ENCODE results near the gene SLC39A11.
"Not testable (repeated sequence)": the region's sequence is repeated elsewhere in the genome, so short reads cannot be mapped to it uniquely, and the experiment has no call there.

The SLC39A11 gene

GRCh38 chr17:72999474-72999873 is 93.0 kb downstream of the SLC39A11 start:
- not testable (repeated sequence) for DNase-seq

GRCh38 chr17:72998343-72998742 is 94.1 kb downstream of the SLC39A11 start:
- no peak for DNase-seq

GRCh38 chr17:72997559-72997958 is 94.9 kb downstream of the SLC39A11 start:
- no peak for DNase-seq

GRCh38 chr17:72996791-72997190 is 95.7 kb downstream of the SLC39A11 start:
- DNase-seq, result no peak

GRCh38 chr17:72995008-72995656 is 97.4 kb downstream of the SLC39A11 start:
- DNase-seq, result no peak

- peak; percentile 4 for DNase-seq
These were observed 99.6 kb downstream of the SLC39A11 start for GRCh38 chr17:72992783-72993467.

GRCh38 chr17:72991651-72992050 is 100.8 kb downstream of the SLC39A11 start:
- DNase-seq, result no peak

GRCh38 chr17:72989074-72989610 is 103.3 kb downstream of the SLC39A11 start:
- DNase-seq, result no peak

- no peak for DNase-seq
These were observed 104.0 kb downstream of the SLC39A11 start for GRCh38 chr17:72988451-72988850.

- DNase-seq, result no peak
These were observed 105.3 kb downstream of the SLC39A11 start for GRCh38 chr17:72987166-72987565.

- peak; percentile 39 for DNase-seq
These were observed 106.4 kb downstream of the SLC39A11 start for GRCh38 chr17:72985882-72986720.

GRCh38 chr17:72984926-72985325 is 107.6 kb downstream of the SLC39A11 start:
- no peak for DNase-seq

GRCh38 chr17:72984145-72984925 is 108.2 kb downstream of the SLC39A11 start:
- no peak for DNase-seq

GRCh38 chr17:72982680-72983079 is 109.8 kb downstream of the SLC39A11 start:
- no peak for DNase-seq

- no peak for DNase-seq
These were observed 113.8 kb downstream of the SLC39A11 start for GRCh38 chr17:72978593-72979218.

- no peak for DNase-seq
These were observed 114.6 kb downstream of the SLC39A11 start for GRCh38 chr17:72977771-72978417.

- DNase-seq, result no peak
These were observed 115.3 kb downstream of the SLC39A11 start for GRCh38 chr17:72976971-72977770.

- no peak for DNase-seq
These were observed 117.0 kb downstream of the SLC39A11 start for GRCh38 chr17:72975509-72975908.

- DNase-seq, result no peak
These were observed 117.8 kb downstream of the SLC39A11 start for GRCh38 chr17:72974605-72975232.

GRCh38 chr17:72972263-72972951 is 120.1 kb downstream of the SLC39A11 start:
- DNase-seq, result no peak
